Colonic mucosa (tissue), 4 donors: ENCODE data around the gene DMKN. TPM values are rescaled to one million over a fixed set of nuclear protein-coding genes. Genes with fewer than 3 reads are reported as not detected.

Source experiments
- DNase-seq: peaks from one replicate; pipeline ENCODE4 v3.0.0-alpha.2; 2020
- H3K27ac ChIP-seq: fragments of 200-600 bp; one replicate; pipeline ENCODE4 v1.8.0; 2021
- H3K27me3 ChIP-seq: fragments of 200-600 bp; one replicate; pipeline ENCODE4 v1.8.0; 2021
- H3K36me3 ChIP-seq: fragments of 200-600 bp; one replicate; pipeline ENCODE4 v1.8.0; 2021
- H3K4me1 ChIP-seq: fragments of 200-600 bp; one replicate; pipeline ENCODE4 v1.8.0; 2021; ENCODE audit warnings: mild to moderate bottlenecking
- H3K4me3 ChIP-seq: fragments of 200-600 bp; one replicate; pipeline ENCODE4 v1.8.0; 2021
- H3K9ac ChIP-seq, 2 donors: one replicate each; pipeline ENCODE4 v1.7.0; 2013; ENCODE audit warnings: control low read depth in 2 of 2, low read depth in 2 of 2, low read length in 2 of 2
- H3K9me3 ChIP-seq: fragments of 200-600 bp; one replicate; pipeline ENCODE4 v1.8.0; 2021
- CTCF ChIP-seq: fragments of 200-600 bp; IDR thresholded peaks from one replicate; pipeline ENCODE4 v1.8.0; 2022; ENCODE audit warnings: antibody characterized with exemption, mild to moderate bottlenecking
- intact Hi-C: fragments of 100-400 bp; cut with DNase I; formaldehyde crosslinking; loops from one replicate; pipeline ENCODE4 v1.14.1; 2022
- total RNA-seq, 2 donors: library from RNA; stranded (reverse); fragmentation: NEBNext Ultra II Directional in 1 of 2; extraction: Animal tissue kit (Norgen Biotek cat#: 25700) in 1 of 2; gene quantifications; one replicate each; pipeline ENCODE4 v1.2.1, GENCODE V29; 2021
- donor health status: healthy.
- donor health status: DM: no; HTN: no; CAD: no.
- donor health status: DM: no; HTN: no; CAD: no.

DMKN gene
- total RNA-seq, 2 donors from 2014 or later, result 12.8 to 14.6 TPM

- intact Hi-C loops, result no loop called here
- Histone ChIP-seq H3K9ac (no peak overlapping the region), H3K27ac (no peak overlapping the region), H3K9me3 (no peaks in the 10 kb centered on the region), H3K4me1 (no peaks in the 10 kb centered on the region), H3K36me3 (no peaks in the 10 kb centered on the region), H3K4me3 (no peak overlapping the region), H3K27me3 (no peaks in the 10 kb centered on the region)
- TF ChIP-seq CTCF, result no peak
- DNase-seq, result no peak
Observed at GRCh38 chr19:35457173-35457572, 56.3 kb downstream of the DMKN start.

- Histone ChIP-seq H3K36me3 (no peaks in the 10 kb centered on the region), H3K9ac (no peak overlapping the region), H3K4me1 (no peaks in the 10 kb centered on the region), H3K4me3 (no peak overlapping the region), H3K9me3 (no peaks in the 10 kb centered on the region), H3K27me3 (no peaks in the 10 kb centered on the region), H3K27ac (no peak overlapping the region)
- intact Hi-C loops, result no loop called here
- no peak for DNase-seq
- TF ChIP-seq CTCF, result no peak
Observed at GRCh38 chr19:35455616-35456201, 57.7 kb downstream of the DMKN start.

- H3K4me1 ChIP-seq, result no peaks in the 10 kb centered on the region
- no peaks in the 10 kb centered on the region for H3K9me3 ChIP-seq
- no peak overlapping the region for H3K9ac ChIP-seq
- H3K27ac ChIP-seq, result no peak overlapping the region
- intact Hi-C loops, result no loop called here
- no peak for TF ChIP-seq CTCF
- H3K36me3 ChIP-seq, result no peaks in the 10 kb centered on the region
- peaks cover 3% of the 10 kb centered on the region for H3K27me3 ChIP-seq
- DNase-seq, result no peak
- H3K4me3 ChIP-seq, result no peak overlapping the region
Observed at GRCh38 chr19:35454663-35455062, 58.8 kb downstream of the DMKN start.

GRCh38 chr19:35451338-35452096 is 61.9 kb downstream of the DMKN start:
- Histone ChIP-seq H3K36me3 (no peaks in the 10 kb centered on the region), H3K27me3 (peaks cover 3% of the 10 kb centered on the region), H3K27ac (no peak overlapping the region), H3K9ac (no peak overlapping the region), H3K4me1 (no peaks in the 10 kb centered on the region), H3K9me3 (no peaks in the 10 kb centered on the region), H3K4me3 (no peak overlapping the region)
- intact Hi-C loops, result no loop called here
- no peak for DNase-seq
- no peak for TF ChIP-seq CTCF

GRCh38 chr19:35449359-35450043 is 63.9 kb downstream of the DMKN start:
- DNase-seq, result no peak
- no peak for TF ChIP-seq CTCF
- H3K9me3 ChIP-seq, result no peaks in the 10 kb centered on the region
- peak overlapping the region in 1 of 2 donors; percentile 50 for H3K9ac ChIP-seq
- H3K4me3 ChIP-seq, result no peak overlapping the region
- no peaks in the 10 kb centered on the region for H3K36me3 ChIP-seq
- peak overlapping the region; percentile 11 for H3K27ac ChIP-seq
- intact Hi-C loops, result no loop called here
- H3K4me1 ChIP-seq, result no peaks in the 10 kb centered on the region
- peaks cover 3% of the 10 kb centered on the region for H3K27me3 ChIP-seq
